ENCODE results near the gene RNF208. TPM values are rescaled to one million over a fixed set of nuclear protein-coding genes. Genes with fewer than 3 reads are reported as not detected.

RNF208 gene
- polyA plus RNA-seq, 1 donor (not counting 4 experiments of a cell fraction or from before 2014, with no cell fraction given) = not detected

DNA sequence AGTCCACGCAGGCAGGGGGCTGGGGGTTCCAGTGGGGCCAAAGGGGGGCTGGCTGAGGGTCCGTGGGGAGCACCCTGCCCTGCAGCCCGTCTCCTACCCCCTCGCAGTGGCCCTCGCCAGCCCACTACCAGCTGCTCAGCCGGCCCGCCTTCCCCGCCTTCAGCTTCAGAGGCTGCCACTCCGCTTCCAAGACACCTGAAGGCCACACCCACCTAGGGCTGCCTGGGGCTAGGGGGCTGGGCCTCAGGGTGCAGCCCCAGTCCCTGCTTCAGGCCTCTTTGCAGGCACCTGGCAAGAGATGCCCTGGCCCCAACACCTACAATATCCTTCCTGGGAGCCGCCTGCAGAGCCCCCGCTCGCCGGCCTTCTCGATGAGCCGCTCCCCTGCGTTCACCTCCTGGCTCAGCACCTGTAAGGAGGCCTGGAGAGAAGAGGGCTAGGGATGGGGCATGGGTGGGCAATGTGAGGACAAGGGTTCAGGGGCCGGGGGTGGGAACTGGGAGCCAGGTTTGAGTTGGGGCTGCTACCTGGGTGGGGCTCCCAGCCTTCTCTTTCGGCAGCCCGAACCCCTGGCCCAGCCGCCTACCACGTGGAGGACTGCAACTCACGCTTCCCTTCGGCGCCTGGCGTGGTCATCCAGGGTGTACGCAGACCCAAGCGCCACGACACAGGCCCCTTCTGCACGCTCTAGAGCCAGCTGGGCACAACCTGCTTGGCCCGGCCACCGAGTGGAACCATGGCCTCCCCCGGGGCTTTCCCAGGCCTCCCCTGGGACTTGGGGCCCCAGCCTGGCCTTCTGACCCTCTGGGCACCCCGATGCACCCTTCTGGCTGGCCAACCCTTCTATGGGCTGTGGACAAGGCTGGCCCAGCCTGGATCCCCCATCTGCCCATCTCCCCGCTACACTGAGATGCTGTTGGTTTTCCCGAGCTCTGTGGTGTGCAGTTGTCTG is 30.8 kb upstream of the RNF208 start:
- Histone ChIP-seq H3K4me1 (ENCODE audit: control insufficient read depth, extremely low read depth, insufficient read depth, low read length) (peaks cover 15% of the 10 kb centered on the region), H3K79me2 (ENCODE audit: control insufficient read depth, insufficient read depth, low read length) (peaks cover 19% of the 10 kb centered on the region), H3K36me3 (ENCODE audit: control insufficient read depth in 2 of 2, extremely low read depth in 1 of 2, insufficient read depth in 2 of 2, low read length in 2 of 2) (peaks cover 1 to 9% of the 10 kb centered on the region in 2 experiments), H3K9ac (ENCODE audit: control insufficient read depth, extremely low read depth, insufficient read depth, low read length) (no peak overlapping the region), H2AFZ (ENCODE audit: control insufficient read depth, low read length) (no peak overlapping the region), H3K9me1 (ENCODE audit: control insufficient read depth, extremely low read depth, insufficient read depth, low read length) (no peaks in the 10 kb centered on the region), H3K9me3 (ENCODE audit: control insufficient read depth, low read depth, low read length) (no peaks in the 10 kb centered on the region), H4K20me1 (ENCODE audit: control insufficient read depth, extremely low read depth, insufficient read depth, low read length) (no peaks in the 10 kb centered on the region), H3K27me3 (ENCODE audit: control insufficient read depth, extremely low read depth, insufficient read depth, low read length) (no peaks in the 10 kb centered on the region), H3K27ac (ENCODE audit: control insufficient read depth, insufficient read depth, low read length) (no peak overlapping the region), H3K4me2 (ENCODE audit: control insufficient read depth, extremely low read depth, insufficient read depth, low read depth, low read length) (no peak overlapping the region), H3K4me3 (ENCODE audit: control insufficient read depth in 2 of 3, extremely low read depth in 1 of 3, insufficient read depth in 2 of 3, low read depth in 1 of 3, low read length in 3 of 3) (no peak overlapping the region)
- FAIRE-seq = no peak
- dilution Hi-C loops (cut with MboI; ENCODE audit: extremely low pct_ligation_motif_present, low sequenced_read_pairs) = no loop called here
- TF ChIP-seq CTCF (optimal IDR thresholded peaks at IDR 0.05 in 1 of 3, IDR thresholded peaks at IDR 0.05 in 1 of 3, conservative IDR thresholded peaks at IDR 0.05 in 1 of 3; ENCODE audit: extremely low read depth in 1 of 3, insufficient read depth in 2 of 3, low read length in 3 of 3) (no peak), EZH2 (IDR thresholded peaks at IDR 0.05; ENCODE audit: low read length) (no peak)
- no peak for DNase-seq (ENCODE audit: low read depth, low spot score)

DNA sequence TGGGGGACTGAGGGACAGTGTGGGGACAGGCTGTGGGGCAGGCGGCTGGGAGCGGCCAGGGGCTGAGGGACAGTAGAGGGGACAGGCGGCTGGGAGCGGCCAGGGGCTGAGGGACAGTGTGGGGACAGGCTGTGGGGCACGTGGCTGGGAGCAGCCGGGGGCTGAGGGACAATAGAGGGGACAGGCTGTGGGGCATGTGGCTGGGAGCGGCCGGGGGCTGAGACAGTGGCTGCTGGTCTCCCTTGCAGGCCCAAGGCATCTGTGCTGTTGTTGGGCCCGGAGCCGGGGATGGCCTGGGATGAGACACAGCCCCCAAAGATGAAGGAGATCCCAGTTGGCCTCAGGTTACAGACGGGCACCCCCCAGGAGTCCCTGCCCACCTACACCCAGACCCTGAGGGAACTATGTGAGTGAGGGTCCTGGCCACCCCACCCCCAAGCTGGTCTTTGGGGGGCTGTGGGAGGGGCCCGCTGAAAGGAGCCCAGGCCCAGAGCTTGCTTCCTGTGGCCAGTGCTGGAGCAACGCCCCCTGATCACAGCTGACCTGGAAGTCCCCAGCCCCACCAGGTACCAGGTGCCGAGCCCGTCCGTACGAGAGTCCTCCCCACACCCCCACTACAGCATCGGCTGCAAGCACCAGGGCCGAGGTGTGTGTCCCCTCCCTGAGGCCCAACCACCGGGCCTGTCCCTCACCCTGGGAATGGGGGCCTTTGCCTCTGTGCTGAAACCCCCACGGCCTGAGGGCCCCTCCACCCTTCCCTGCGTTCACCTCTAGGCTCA is 29.6 kb upstream of the RNF208 start:
- Histone ChIP-seq H3K4me3 (ENCODE audit: control insufficient read depth in 2 of 3, extremely low read depth in 1 of 3, insufficient read depth in 2 of 3, low read depth in 1 of 3, low read length in 3 of 3) (no peak overlapping the region), H3K9me1 (ENCODE audit: control insufficient read depth, extremely low read depth, insufficient read depth, low read length) (no peaks in the 10 kb centered on the region), H3K27ac (ENCODE audit: control insufficient read depth, insufficient read depth, low read length) (no peak overlapping the region), H3K36me3 (ENCODE audit: control insufficient read depth in 2 of 2, extremely low read depth in 1 of 2, insufficient read depth in 2 of 2, low read length in 2 of 2) (peaks cover 0 to 5% of the 10 kb centered on the region in 2 experiments), H2AFZ (ENCODE audit: control insufficient read depth, low read length) (no peak overlapping the region), H3K4me1 (ENCODE audit: control insufficient read depth, extremely low read depth, insufficient read depth, low read length) (peaks cover 13% of the 10 kb centered on the region), H3K9ac (ENCODE audit: control insufficient read depth, extremely low read depth, insufficient read depth, low read length) (no peak overlapping the region), H3K9me3 (ENCODE audit: control insufficient read depth, low read depth, low read length) (no peaks in the 10 kb centered on the region), H3K27me3 (ENCODE audit: control insufficient read depth, extremely low read depth, insufficient read depth, low read length) (no peaks in the 10 kb centered on the region), H3K79me2 (ENCODE audit: control insufficient read depth, insufficient read depth, low read length) (peaks cover 14% of the 10 kb centered on the region), H4K20me1 (ENCODE audit: control insufficient read depth, extremely low read depth, insufficient read depth, low read length) (no peaks in the 10 kb centered on the region), H3K4me2 (ENCODE audit: control insufficient read depth, extremely low read depth, insufficient read depth, low read depth, low read length) (no peak overlapping the region)
- dilution Hi-C loops (cut with MboI; ENCODE audit: extremely low pct_ligation_motif_present, low sequenced_read_pairs) = no loop called here
- FAIRE-seq = no peak
- TF ChIP-seq CTCF (optimal IDR thresholded peaks at IDR 0.05 in 1 of 3, IDR thresholded peaks at IDR 0.05 in 1 of 3, conservative IDR thresholded peaks at IDR 0.05 in 1 of 3; ENCODE audit: extremely low read depth in 1 of 3, insufficient read depth in 2 of 3, low read length in 3 of 3) (no peak), EZH2 (IDR thresholded peaks at IDR 0.05; ENCODE audit: low read length) (no peak)
- DNase-seq (ENCODE audit: low read depth, low spot score) = no peak
